GM12891 (cell line): ENCODE results near the gene SSH2.
"Not testable (repeated sequence)": the region's sequence is repeated elsewhere in the genome, so short reads cannot be mapped to it uniquely, and the experiment has no call there.

Experiments used
- DNase-seq: peaks from one replicate; pipeline ENCODE4 v3.0.0; 2011; ENCODE audit warnings: low spot score; ENCODE audit not compliant: insufficient read length
- FAIRE-seq: peaks from 2 replicates; lab custom pipeline; 2011; peaks lifted over from hg19 to GRCh38; lab: Jason Lieb, UNC
- PAX5 ChIP-seq: IDR thresholded peaks from 2 replicates; pipeline ENCODE4 v1.6.1; 2011; ENCODE audit warnings: low read length, moderate library complexity, mild to moderate bottlenecking; ENCODE audit not compliant: insufficient read depth, severe bottlenecking
- POLR2A ChIP-seq: IDR thresholded peaks from 2 replicates; pipeline ENCODE4 v1.6.1; 2011; ENCODE audit warnings: low read depth, low read length, control low read depth
- POLR2AphosphoS5 ChIP-seq: IDR thresholded peaks from 2 replicates; pipeline ENCODE4 v1.6.1; 2011; ENCODE audit warnings: low read depth, low read length, control low read depth
- POU2F2 ChIP-seq: IDR thresholded peaks from 2 replicates; pipeline ENCODE4 v1.6.1; 2011; ENCODE audit warnings: low read depth, mild to moderate bottlenecking, control low read depth, low read length, moderate library complexity
- SPI1 ChIP-seq: IDR thresholded peaks from 2 replicates; pipeline ENCODE4 v1.6.1; 2011; ENCODE audit warnings: low read depth, low read length, control low read depth
- TAF1 ChIP-seq: IDR thresholded peaks from 2 replicates; pipeline ENCODE4 v1.6.1; 2011; ENCODE audit warnings: low read depth, low read length, control low read depth

The SSH2 gene

GRCh38 chr17:29744121-29744520 is 185.9 kb downstream of the SSH2 start:
- TF ChIP-seq POU2F2 (no peak), PAX5 (no peak), SPI1 (no peak), POLR2AphosphoS5 (no peak), POLR2A (no peak; the same call in 1 of the 2 replicates), TAF1 (no peak)
- DNase-seq (no peak), FAIRE-seq (no peak)

- DNase-seq (no peak), FAIRE-seq (no peak)
- TF ChIP-seq POLR2AphosphoS5 (no peak), SPI1 (no peak), POU2F2 (no peak), PAX5 (no peak)
Observed at GRCh38 chr17:29742210-29742513, 187.9 kb downstream of the SSH2 start.

DNA sequence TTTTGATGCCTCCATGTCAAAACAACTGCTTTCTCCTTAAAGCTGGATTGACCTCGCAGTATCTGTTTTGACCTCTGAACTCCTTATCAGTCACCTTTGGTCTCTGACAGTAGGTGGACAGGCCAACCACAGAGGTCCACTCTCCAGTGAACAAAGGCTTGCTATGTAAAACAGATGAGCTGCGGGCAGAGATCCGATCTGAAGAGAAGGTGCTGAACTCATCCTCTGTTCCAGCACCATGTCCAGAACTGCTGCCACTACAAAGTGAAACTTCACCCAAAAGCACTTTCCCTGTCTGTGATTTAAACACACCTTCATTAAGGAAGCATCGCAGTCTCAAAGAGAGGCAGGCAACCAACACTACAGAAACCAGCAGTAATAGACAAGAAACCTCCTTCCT is 190.0 kb downstream of the SSH2 start:
- TF ChIP-seq POLR2AphosphoS5 (0 out of 2 replicates have a peak, but pooled peaks have one; percentile 17), POU2F2 (no peak)
- FAIRE-seq, result peak; percentile 71
- DNase-seq, result no peak

DNA sequence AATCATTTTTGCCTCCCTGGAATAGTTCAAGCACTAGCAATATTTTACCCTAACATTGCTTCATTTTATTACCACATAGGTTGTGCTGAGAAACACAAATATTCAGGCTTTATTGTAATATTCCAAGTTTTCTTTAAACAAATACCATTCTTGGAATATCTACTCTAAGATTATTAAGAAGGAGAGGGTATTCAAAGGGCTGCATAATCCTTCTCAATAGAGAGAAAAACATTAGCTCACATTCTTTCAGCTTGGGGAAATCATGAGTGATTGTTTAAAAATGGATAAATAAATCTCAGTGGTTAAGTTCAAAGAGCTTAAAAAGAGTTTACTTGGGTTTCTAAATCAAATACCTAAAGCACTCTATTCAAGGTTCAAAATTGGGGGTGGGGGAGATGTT is 195.4 kb downstream of the SSH2 start:
- TF ChIP-seq SPI1 (no peak), TAF1 (no peak), POLR2A (no peak), POLR2AphosphoS5 (no peak), PAX5 (no peak), POU2F2 (no peak)
- FAIRE-seq, result no peak
- DNase-seq, result no peak

DNA sequence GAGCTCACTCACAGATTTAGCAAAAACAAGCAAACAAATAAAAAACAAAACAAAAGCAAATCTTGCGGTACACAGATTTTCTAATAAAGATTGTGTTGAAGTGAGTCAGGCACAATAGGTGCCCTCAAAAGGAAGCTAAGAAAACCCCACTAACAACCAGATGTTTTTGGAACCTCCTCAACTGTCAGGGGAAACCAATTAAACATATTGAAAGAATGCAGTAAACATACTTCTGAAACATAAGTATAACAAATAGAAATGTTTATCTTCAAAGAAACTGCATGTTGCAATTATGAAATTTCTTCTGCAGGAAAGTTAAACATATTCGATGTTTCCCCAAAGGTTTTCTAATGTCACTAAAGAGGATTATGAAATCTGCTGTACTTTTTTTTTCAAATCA is 196.9 kb downstream of the SSH2 start:
- no peak for TF ChIP-seq POLR2A
- TF ChIP-seq SPI1, result no peak
- no peak for TF ChIP-seq POU2F2
- TF ChIP-seq PAX5, result no peak
- TF ChIP-seq POLR2AphosphoS5, result no peak
- no peak for TF ChIP-seq TAF1
- DNase-seq (no peak), FAIRE-seq (no peak)

DNA sequence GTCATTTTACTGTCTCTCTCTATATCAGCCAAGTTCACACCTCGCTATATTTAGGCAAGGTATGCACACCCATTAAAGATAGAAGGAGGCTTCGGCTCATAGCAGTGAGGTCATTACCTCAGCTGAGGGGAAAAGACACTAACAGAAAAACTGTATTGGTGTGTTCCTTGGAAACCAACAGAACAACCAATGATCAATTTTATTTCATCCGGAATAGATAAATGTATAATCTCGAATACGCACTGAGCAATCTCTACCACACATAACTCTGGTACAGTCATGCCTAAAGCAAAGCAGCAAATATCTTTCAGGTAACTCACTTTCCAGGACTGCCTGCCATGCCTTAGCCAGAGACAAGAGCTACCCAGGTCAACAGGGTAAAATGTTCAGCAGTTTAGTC is 197.4 kb downstream of the SSH2 start:
- no peak for FAIRE-seq
- DNase-seq, result no peak
- TF ChIP-seq POLR2A, result no peak
- TF ChIP-seq POU2F2, result no peak
- TF ChIP-seq SPI1, result no peak
- TF ChIP-seq POLR2AphosphoS5, result no peak
- TF ChIP-seq TAF1, result no peak
- no peak for TF ChIP-seq PAX5

- TF ChIP-seq POLR2AphosphoS5 (no peak), PAX5 (no peak), POLR2A (no peak), TAF1 (no peak), SPI1 (no peak), POU2F2 (no peak)
- no peak for FAIRE-seq
Observed at GRCh38 chr17:29732209-29732608, 197.8 kb downstream of the SSH2 start.

DNA sequence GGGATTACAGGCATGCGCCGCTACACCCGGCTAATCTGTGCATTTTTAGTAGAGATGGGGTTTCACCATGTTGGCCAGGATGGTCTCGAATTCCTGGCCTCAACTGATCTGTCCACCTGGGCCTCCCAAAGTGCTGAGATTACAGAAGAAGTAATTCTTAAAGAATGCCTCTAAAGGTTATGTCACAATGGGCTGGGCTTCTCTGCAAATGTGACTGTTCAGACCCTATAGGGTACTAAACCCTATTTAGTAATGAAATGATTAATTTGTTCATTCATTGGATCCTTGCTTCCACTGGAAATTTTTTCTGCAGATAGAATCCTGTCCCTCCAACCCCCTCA is 198.5 kb downstream of the SSH2 start:
- DNase-seq (no peak), FAIRE-seq (no peak)
- TF ChIP-seq PAX5, result no peak
- TF ChIP-seq POLR2AphosphoS5, result no peak
- no peak for TF ChIP-seq SPI1
- no peak for TF ChIP-seq TAF1
- no peak for TF ChIP-seq POLR2A
- TF ChIP-seq POU2F2, result no peak

More at GRCh38 chr17:29732209-29732608, 197.8 kb downstream of the SSH2 start:
- no peak for DNase-seq

DNA sequence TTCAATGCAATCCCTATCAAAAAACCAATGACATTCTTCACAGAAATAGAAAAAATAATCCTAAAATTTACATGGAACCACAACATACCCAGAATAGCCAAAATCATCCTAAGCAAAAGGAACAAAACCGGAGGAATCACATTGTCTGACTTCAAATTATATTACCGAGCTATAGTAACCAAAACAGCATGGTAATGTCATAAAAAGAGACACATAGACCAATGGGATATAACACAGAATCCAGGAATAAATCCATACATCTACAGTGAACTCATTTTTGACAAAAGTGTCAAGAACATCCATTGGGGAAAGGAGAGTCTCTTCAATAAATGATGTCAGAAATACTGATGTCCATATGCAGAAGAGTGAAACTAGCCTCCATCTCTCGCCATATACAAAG is 201.5 kb downstream of the SSH2 start:
- TF ChIP-seq TAF1, result no peak
- no peak for TF ChIP-seq PAX5
- no peak for TF ChIP-seq POLR2AphosphoS5
- no peak for TF ChIP-seq POU2F2
- no peak for TF ChIP-seq SPI1
- TF ChIP-seq POLR2A, result no peak
- FAIRE-seq (no peak), DNase-seq (no peak)

DNA sequence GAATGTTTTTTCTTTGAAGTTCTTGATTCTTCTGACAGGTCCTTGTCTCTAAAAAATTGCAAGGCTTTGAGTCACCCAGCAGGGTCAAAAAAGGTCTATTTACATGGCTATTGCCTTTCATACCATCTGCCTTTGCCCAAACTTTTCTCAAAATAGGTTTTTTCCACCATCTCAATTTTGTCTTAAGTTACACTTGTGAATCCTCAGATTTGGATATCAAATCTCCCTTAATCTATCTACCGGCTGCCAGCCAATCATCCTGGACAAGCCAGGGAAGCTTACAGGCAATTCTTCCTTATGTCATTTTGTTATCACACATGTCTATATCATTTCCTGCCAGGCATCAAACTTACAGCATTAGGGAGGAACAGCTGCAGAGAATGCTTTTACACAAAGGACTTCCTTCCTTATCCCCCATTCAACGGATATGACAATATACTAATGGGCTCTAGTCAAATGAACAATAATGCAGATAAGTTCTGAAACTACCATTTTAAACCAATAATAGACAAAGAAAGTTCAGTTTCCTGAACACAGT is 203.2 kb downstream of the SSH2 start:
- peak; percentile 87 for FAIRE-seq
- TF ChIP-seq SPI1, result peak; percentile 63
- no peak for TF ChIP-seq PAX5
- DNase-seq, result no peak

DNA sequence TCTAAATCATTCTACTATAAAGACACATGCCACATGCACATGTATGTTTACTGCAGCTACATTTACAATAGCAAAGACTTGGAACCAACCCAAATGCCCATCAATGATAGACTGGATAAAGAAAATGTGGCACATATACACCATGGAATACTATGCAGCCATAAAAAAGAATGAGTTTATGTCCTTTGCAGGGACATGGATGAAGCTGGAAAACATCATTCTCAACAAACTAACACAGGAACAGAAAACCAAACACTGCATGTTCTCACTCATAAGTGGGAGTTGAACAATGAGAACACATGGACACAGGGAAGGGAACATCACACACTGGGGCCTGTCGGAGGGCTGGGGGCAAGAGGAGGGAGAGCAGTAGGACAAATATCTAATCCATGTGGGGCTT is 204.6 kb downstream of the SSH2 start:
- FAIRE-seq, DNase-seq: not testable (repeated sequence)
